MM.1S (cell line): ENCODE results near the gene ALDH2.

Experiments
- CTCF ChIP-seq: fragments of 300-600 bp; sonication (generic); IDR thresholded peaks from 2 replicates; pipeline ENCODE4 v1.5.1; 2016; ENCODE audit warnings: antibody characterized with exemption, low read length, mixed read lengths
- EZH2 ChIP-seq: fragments of 300-600 bp; sonication (generic); optimal IDR thresholded peaks from 2 replicates; pipeline ENCODE3; 2017; ENCODE audit warnings: low read depth, mild to moderate bottlenecking, antibody characterized with exemption, low read length, mixed read lengths

- TF ChIP-seq CTCF (no peak), EZH2 (no peak)
These were observed 56.2 kb downstream of the ALDH2 start for GRCh38 chr12:111822886-111823285.
